K562 (cell line): ENCODE measurements around the gene RALY. TPM values are rescaled to one million over a fixed set of nuclear protein-coding genes. Genes with fewer than 3 reads are reported as not detected.

Experiments
- ATAC-seq: fragments of 200-7000 bp; cut with Tn5 transposase; 3 replicates; pipeline ENCODE4 v1.9.1; 2020; ENCODE audit warnings: moderate library complexity
- BruUV-seq: library from RNA; stranded (reverse); fragments of 400-500 nt; replicated peaks from 2 replicates; lab custom pipeline; 2021; lab: Mats Ljungman, UMichigan
- CTCF ChIA-PET: fragments of 300-600 bp; formaldehyde crosslinking; extraction: SDS; loops from one replicate; lab custom pipeline; 2021; ENCODE audit warnings: low intra/inter-chr PET ratio; lab: Yijun Ruan, JAX
- POLR2A ChIA-PET: fragments of 300-600, 350-650 bp; sonication (Branson Sonifier 250); formaldehyde crosslinking; extraction: SDS; loops from one replicate; lab custom pipeline; 2021; ENCODE audit warnings: antibody characterized with exemption, inconsistent platforms; lab: Yijun Ruan, JAX
- DNase-seq, 4 experiments: peaks; one replicate each; pipeline versions ENCODE4 v3.0.0 to v3.0.0-alpha.2; 2011 to 2018; ENCODE audit warnings: low spot score in 3 of 4, mixed read lengths in 3 of 4; ENCODE audit errors: extremely low read depth in 1 of 4
- FAIRE-seq: peaks from 2 replicates; lab custom pipeline; 2011; peaks lifted over from hg19 to GRCh38; lab: Jason Lieb, UNC
- H2AFZ ChIP-seq: 2 replicates; pipeline ENCODE4 v1.6.0; 2011; ENCODE audit warnings: low read depth, low read length, control low read depth, inconsistent platforms
- H3K27ac ChIP-seq: fragments of 200-600 bp; 3 replicates; pipeline ENCODE4 v1.8.0; 2011; ENCODE audit warnings: low read depth, mild to moderate bottlenecking, control low read depth, inconsistent platforms, low read length, moderate library complexity, mixed read lengths; ENCODE audit errors: extremely low read depth
- H3K27me3 ChIP-seq, 2 experiments: fragments of 300-600 bp in 1 of 2; 2 replicates in 1 of 2; 3 replicates in 1 of 2; pipeline versions ENCODE4 v1.6.0 to v1.8.0; 2011; ENCODE audit warnings: inconsistent platforms in 2 of 2, low read length in 2 of 2, mild to moderate bottlenecking in 1 of 2, mixed read lengths in 1 of 2, moderate library complexity in 1 of 2; ENCODE audit not compliant: control insufficient read depth in 2 of 2, insufficient read depth in 2 of 2
- H3K36me3 ChIP-seq: fragments of 300-600 bp; 3 replicates; pipeline ENCODE4 v1.8.0; 2011; ENCODE audit warnings: mild to moderate bottlenecking, low read length, inconsistent platforms; ENCODE audit not compliant: control insufficient read depth, insufficient read depth
- H3K4me1 ChIP-seq, 2 experiments: fragments of 200-600 bp in 1 of 2; replicated peaks in 1 of 2; 2 replicates in 1 of 2; 3 replicates in 1 of 2; pipeline versions ENCODE4 v1.5.1 to v1.8.0; 2011; ENCODE audit warnings: inconsistent platforms in 2 of 2, low read length in 2 of 2, mild to moderate bottlenecking in 1 of 2, mixed read lengths in 1 of 2, moderate library complexity in 1 of 2; ENCODE audit not compliant: control insufficient read depth in 2 of 2, insufficient read depth in 2 of 2
- H3K4me2 ChIP-seq: 2 replicates; pipeline ENCODE4 v1.6.1; 2011; ENCODE audit warnings: low read length, control low read depth, inconsistent platforms, mixed read lengths; ENCODE audit not compliant: insufficient read depth
- H3K4me3 ChIP-seq: fragments of 200-600 bp; sonication (generic), shearing (Covaris generic); 2 replicates; pipeline ENCODE4 v1.5.1; 2016; ENCODE audit warnings: control low read depth, inconsistent platforms
- H3K79me2 ChIP-seq: fragments of 200-600 bp; 3 replicates; pipeline ENCODE4 v1.8.0; 2011; ENCODE audit warnings: low read length, inconsistent platforms; ENCODE audit not compliant: control insufficient read depth, insufficient read depth
- H3K9ac ChIP-seq, 2 experiments: 2 replicates each; pipeline versions ENCODE4 v1.6.0 to v1.6.1; 2011; ENCODE audit warnings: low read depth in 2 of 2, low read length in 2 of 2, control low read depth in 1 of 2, inconsistent platforms in 1 of 2, mild to moderate bottlenecking in 1 of 2, mixed read lengths in 1 of 2; ENCODE audit not compliant: insufficient read depth in 1 of 2
- H3K9me1 ChIP-seq: one replicate; pipeline ENCODE4 v1.6.0; 2011; ENCODE audit warnings: inconsistent platforms, mild to moderate bottlenecking, low read length, moderate library complexity; ENCODE audit not compliant: control insufficient read depth, insufficient read depth
- H3K9me3 ChIP-seq: replicated peaks from 2 replicates; pipeline ENCODE4 v1.5.1; 2011; ENCODE audit warnings: low read depth, low read length, inconsistent platforms; ENCODE audit not compliant: control insufficient read depth, insufficient read depth
- H4K20me1 ChIP-seq: replicated peaks from 2 replicates; pipeline ENCODE4 v1.6.1; 2011; ENCODE audit warnings: low read length, inconsistent platforms, mixed read lengths; ENCODE audit not compliant: control insufficient read depth, insufficient read depth
- FOXK2 ChIP-seq, 2 experiments: fragments of 450-650 bp; IDR thresholded peaks in 1 of 2; conservative IDR thresholded peaks in 1 of 2; 2 replicates each; pipeline ENCODE4 v1.6.1; 2016; ENCODE audit warnings: low read depth in 2 of 2, mild to moderate bottlenecking in 1 of 2
- GABPB2 ChIP-seq: fragments of 250-450 bp; sonication (Bioruptor Pico); conservative IDR thresholded peaks from 2 replicates; pipeline ENCODE4 v1.5.1; 2021; ENCODE audit warnings: mild to moderate bottlenecking
- HMG20A ChIP-seq: fragments of 450-650 bp; formaldehyde crosslinking; conservative IDR thresholded peaks from 2 replicates; pipeline ENCODE4 v1.4.0; 2020; ENCODE audit warnings: mild to moderate bottlenecking, mixed read lengths
- MAZ ChIP-seq, 2 experiments: fragments of 450-650 bp in 1 of 2; sonication (generic) in 1 of 2; formaldehyde crosslinking; IDR thresholded peaks in 1 of 2; conservative IDR thresholded peaks in 1 of 2; 2 replicates each; pipeline versions ENCODE4 v1.4.0 to v1.5.0; 2020; ENCODE audit warnings: mild to moderate bottlenecking in 1 of 2, missing genetic modification reagents in 1 of 2
- MTA3 ChIP-seq: fragments of 450-650 bp; formaldehyde crosslinking; IDR thresholded peaks from 2 replicates; pipeline ENCODE4 v1.6.1; 2017; ENCODE audit warnings: mild to moderate bottlenecking, borderline replicate concordance
- NELFE ChIP-seq: IDR thresholded peaks from 2 replicates; pipeline ENCODE4 v1.6.1; 2011; ENCODE audit warnings: mild to moderate bottlenecking; ENCODE audit not compliant: insufficient read depth, insufficient read length
- RBM14 ChIP-seq: fragments of 200-400 bp; formaldehyde crosslinking; IDR thresholded peaks from 2 replicates; pipeline ENCODE4 v1.6.1; 2018; ENCODE audit warnings: low read depth, mild to moderate bottlenecking, low read length, moderate library complexity, borderline replicate concordance; ENCODE audit not compliant: insufficient read depth
- ZNF24 ChIP-seq: fragments of 450-650 bp; IDR thresholded peaks from 2 replicates; pipeline ENCODE4 v1.6.1; 2016
- WGBS: fragments of 100-300 bp; shearing (Covaris generic); methylation state at CpG from one replicate; pipeline ENCODE4 v1.1.6; 2016; ENCODE audit warnings: low coverage, mixed read lengths; ENCODE audit not compliant: insufficient coverage; ENCODE audit errors: missing lambda C conversion rate; 5-methylcytosine and 5-hydroxymethylcytosine counted together
- in situ Hi-C: fragments of 300-500 bp; cut with MboI; formaldehyde crosslinking; loops from 4 replicates; pipeline ENCODE4 v1.15.0; 2018; ENCODE audit warnings: inconsistent platforms, mixed read lengths
- intact Hi-C: fragments of 100-400 bp; cut with micrococcal nuclease; formaldehyde crosslinking; loops from 2 replicates; pipeline ENCODE4 v1.14.2; 2022
- polyA plus RNA-seq, 8 experiments: library from polyadenylated mRNA; depleted of rRNA in 4 of 8; stranded (reverse) in 5 of 8; unstranded in 3 of 8; fragments of >200 nt; fragmentation: Nextera tagmentation in 2 of 8; fragmentation: Illumina TruSeq in 1 of 8; extraction: Ambion mirVana in 2 of 8; extraction: Trizol in 1 of 8; gene quantifications; 2 replicates each; pipeline versions ENCODE4 v1.2.1 to v1.2.3, GENCODE V29; 2011 to 2014; ENCODE audit warnings: inconsistent platforms in 1 of 8, missing spikeins in 1 of 8
- total RNA-seq, 7 experiments: library from RNA; depleted of rRNA in 6 of 7; stranded (reverse); fragments of >200 nt in 6 of 7; fragmentation: Illumina TruSeq in 2 of 7; extraction: Trizol in 2 of 7; gene quantifications; 2 replicates each; pipeline versions ENCODE4 v1.2.1 to v1.2.3, GENCODE V29; 2011 to 2021; ENCODE audit warnings: low replicate concordance in 1 of 7
- TF ChIP-seq, protein P1 (sequence below): fragments of 250-450 bp; sonication (Bioruptor Pico); IDR thresholded peaks from 2 replicates; pipeline ENCODE4 v1.8.0; 2022; ENCODE audit warnings: inconsistent platforms, mild to moderate bottlenecking, moderate library complexity, borderline replicate concordance
- TF ChIP-seq, protein P2 (sequence below): fragments of 450-650 bp; formaldehyde crosslinking; IDR thresholded peaks from 2 replicates; pipeline ENCODE4 v1.4.0; 2022; ENCODE audit warnings: missing genetic modification characterization

The RALY gene
- total and polyA plus RNA-seq, 9 of the 15 experiments (the other 6 are each of a cell fraction or from before 2014, with no cell fraction given): 0.80 to 207 (median 128) TPM

DNA sequence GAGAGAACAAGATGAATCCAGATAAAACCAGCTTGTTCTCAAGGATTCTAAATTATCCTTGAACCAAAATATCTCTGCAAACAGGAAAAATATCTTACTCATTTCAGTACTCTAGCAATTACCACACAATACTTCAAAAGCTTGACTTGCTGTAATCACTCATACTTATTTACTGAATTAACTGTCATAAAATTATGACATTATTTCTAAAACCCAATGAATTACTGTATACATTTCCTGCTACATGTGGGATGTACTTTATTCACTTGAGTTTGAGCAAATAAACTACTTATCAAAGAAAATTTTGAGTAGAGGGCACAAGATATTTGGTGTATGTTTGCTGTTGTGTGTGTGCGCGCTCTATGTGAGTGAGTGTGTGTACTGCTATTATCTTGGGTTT lies 108.6 kb downstream of the RALY start:
- no peak overlapping the region for H3K27ac ChIP-seq
- BruUV-seq: no TSS peak
- H3K9me3 ChIP-seq: no peaks in the 10 kb centered on the region
- in situ Hi-C loops: no loop called here
- H3K4me2 ChIP-seq: no peak overlapping the region
- H3K9me1 ChIP-seq: peaks cover 4% of the 10 kb centered on the region
- peaks cover 84% of the 10 kb centered on the region for H3K79me2 ChIP-seq
- no peaks in the 10 kb centered on the region for H3K4me1 ChIP-seq
- no peak overlapping the region for H3K9ac ChIP-seq
- CTCF ChIA-PET: no interaction called here
- H3K36me3 ChIP-seq: peaks cover 98% of the 10 kb centered on the region
- 100% methylated on average over 2 of the region's 2 CpGs for WGBS
- H4K20me1 ChIP-seq: peaks cover 11% of the 10 kb centered on the region; the same call in 1 of the 2 replicates
- no peak for DNase-seq
- no peak overlapping the region for H2AFZ ChIP-seq
- no peak overlapping the region for H3K4me3 ChIP-seq
- intact Hi-C loops: no loop called here
- no peak for ATAC-seq
- FAIRE-seq: no peak
- POLR2A ChIA-PET: interaction anchor here (1.3 to 5.3 kb wide), 2 partner anchors 9 to 10 kb away, joined by 4 to 32 read pairs; partner anchors contain the start of gene EIF2S2
- H3K27me3 ChIP-seq: no peaks in the 10 kb centered on the region
- no peak for TF ChIP-seq ZNF24
- TF ChIP-seq FOXK2 (conservative IDR thresholded peaks at IDR 0.05 in 1 of 2, IDR thresholded peaks at IDR 0.05 in 1 of 2; ENCODE audit: low read depth in 2 of 2): no peak
- TF ChIP-seq, protein P1, sequence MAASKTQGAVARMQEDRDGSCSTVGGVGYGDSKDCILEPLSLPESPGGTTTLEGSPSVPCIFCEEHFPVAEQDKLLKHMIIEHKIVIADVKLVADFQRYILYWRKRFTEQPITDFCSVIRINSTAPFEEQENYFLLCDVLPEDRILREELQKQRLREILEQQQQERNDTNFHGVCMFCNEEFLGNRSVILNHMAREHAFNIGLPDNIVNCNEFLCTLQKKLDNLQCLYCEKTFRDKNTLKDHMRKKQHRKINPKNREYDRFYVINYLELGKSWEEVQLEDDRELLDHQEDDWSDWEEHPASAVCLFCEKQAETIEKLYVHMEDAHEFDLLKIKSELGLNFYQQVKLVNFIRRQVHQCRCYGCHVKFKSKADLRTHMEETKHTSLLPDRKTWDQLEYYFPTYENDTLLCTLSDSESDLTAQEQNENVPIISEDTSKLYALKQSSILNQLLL (CRISPR knock-in tag): no peak
- TF ChIP-seq MTA3: no peak
- no peak for TF ChIP-seq RBM14
- TF ChIP-seq, protein P2, sequence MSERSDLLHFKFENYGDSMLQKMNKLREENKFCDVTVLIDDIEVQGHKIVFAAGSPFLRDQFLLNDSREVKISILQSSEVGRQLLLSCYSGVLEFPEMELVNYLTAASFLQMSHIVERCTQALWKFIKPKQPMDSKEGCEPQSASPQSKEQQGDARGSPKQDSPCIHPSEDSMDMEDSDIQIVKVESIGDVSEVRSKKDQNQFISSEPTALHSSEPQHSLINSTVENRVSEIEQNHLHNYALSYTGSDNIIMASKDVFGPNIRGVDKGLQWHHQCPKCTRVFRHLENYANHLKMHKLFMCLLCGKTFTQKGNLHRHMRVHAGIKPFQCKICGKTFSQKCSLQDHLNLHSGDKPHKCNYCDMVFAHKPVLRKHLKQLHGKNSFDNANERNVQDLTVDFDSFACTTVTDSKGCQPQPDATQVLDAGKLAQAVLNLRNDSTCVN (CRISPR knock-in tag): no peak
- no peak for TF ChIP-seq MAZ (CRISPR knock-in tag; conservative IDR thresholded peaks at IDR 0.05 in 1 of 2, IDR thresholded peaks at IDR 0.05 in 1 of 2)
- TF ChIP-seq HMG20A (CRISPR knock-in tag): no peak
- TF ChIP-seq NELFE: no peak
- TF ChIP-seq GABPB2 (CRISPR knock-in tag): no peak
